H1 (cell line): ENCODE data around the gene NFIX. TPM values are rescaled to one million over a fixed set of nuclear protein-coding genes. Genes with fewer than 3 reads are reported as not detected.

Source experiments
- CTCF ChIA-PET: fragments of 300-600 bp; sonication (Branson Sonifier 250); formaldehyde crosslinking; loops from one replicate; lab custom pipeline; 2021; ENCODE audit not compliant: partially characterized antibody; lab: Charles Lee
- POLR2A ChIA-PET: fragments of 300-600 bp; sonication (Branson Sonifier 250); formaldehyde crosslinking; loops from one replicate; lab custom pipeline; 2021; ENCODE audit warnings: inconsistent platforms; ENCODE audit not compliant: partially characterized antibody; lab: Charles Lee
- DNase-seq, 2 experiments: peaks; one replicate each; pipeline versions ENCODE4 v3.0.0 to v3.0.0-alpha.2; 2010 to 2022; ENCODE audit warnings: low spot score in 2 of 2, low read depth in 1 of 2, mixed read lengths in 1 of 2
- FAIRE-seq: peaks from 2 replicates; lab custom pipeline; 2011; peaks lifted over from hg19 to GRCh38; lab: Jason Lieb, UNC
- H2AFZ ChIP-seq: 2 replicates; pipeline ENCODE4 v1.8.1; 2012; ENCODE audit warnings: low read length, inconsistent platforms
- H2AK5ac ChIP-seq: 2 replicates; pipeline ENCODE4 v1.6.1; 2013; ENCODE audit warnings: low read depth, low read length
- H2BK120ac ChIP-seq: replicated peaks from 2 replicates; pipeline ENCODE3; 2013; ENCODE audit warnings: low read depth, low read length, inconsistent platforms
- H2BK12ac ChIP-seq: 2 replicates; pipeline ENCODE4 v1.6.1; 2013; ENCODE audit warnings: low read depth, low read length
- H2BK15ac ChIP-seq: 2 replicates; pipeline ENCODE4 v1.6.1; 2013; ENCODE audit warnings: low read length
- H2BK20ac ChIP-seq: 2 replicates; pipeline ENCODE4 v1.6.1; 2013; ENCODE audit warnings: low read length
- H2BK5ac ChIP-seq: 2 replicates; pipeline ENCODE4 v1.6.1; 2013; ENCODE audit warnings: low read depth, low read length
- H3K14ac ChIP-seq: 2 replicates; pipeline ENCODE4 v1.6.1; 2013; ENCODE audit warnings: inconsistent platforms; ENCODE audit not compliant: insufficient read length
- H3K18ac ChIP-seq: 2 replicates; pipeline ENCODE4 v1.6.1; 2013; ENCODE audit warnings: low read length; ENCODE audit errors: extremely low read depth
- H3K23ac ChIP-seq: 2 replicates; pipeline ENCODE4 v1.6.1; 2013; ENCODE audit warnings: inconsistent platforms; ENCODE audit not compliant: insufficient read length
- H3K23me2 ChIP-seq: 2 replicates; pipeline ENCODE4 v1.6.1; 2013; ENCODE audit warnings: low read depth, low read length
- H3K27ac ChIP-seq: 2 replicates; pipeline ENCODE4 v1.6.1; 2011; ENCODE audit warnings: low read depth, low read length, inconsistent platforms
- H3K27me3 ChIP-seq, 4 experiments: replicated peaks in 1 of 4; 1 replicate in 1 of 4; 2 replicates in 3 of 4; pipeline versions ENCODE4 v1.6.1 to v1.8.1; 2011 to 2013; ENCODE audit warnings: low read length in 3 of 4, mild to moderate bottlenecking in 3 of 4, inconsistent platforms in 2 of 4, mixed read lengths in 2 of 4, moderate library complexity in 1 of 4; ENCODE audit not compliant: control insufficient read depth in 3 of 4, insufficient read depth in 3 of 4; ENCODE audit errors: extremely low read depth in 1 of 4
- H3K36me3 ChIP-seq, 4 experiments: 2 replicates each; pipeline versions ENCODE4 v1.6.1 to v1.8.1; 2011 to 2013; ENCODE audit warnings: mild to moderate bottlenecking in 4 of 4, low read length in 3 of 4, moderate library complexity in 2 of 4, control low read depth in 1 of 4, inconsistent platforms in 1 of 4; ENCODE audit not compliant: insufficient read depth in 4 of 4, control insufficient read depth in 2 of 4
- H3K4ac ChIP-seq: replicated peaks from 2 replicates; pipeline ENCODE3; 2013; ENCODE audit warnings: low read length, low read depth, mixed read lengths, inconsistent platforms; ENCODE audit not compliant: insufficient read length
- H3K4me1 ChIP-seq, 4 experiments: replicated peaks in 1 of 4; 1 replicate in 1 of 4; 2 replicates in 3 of 4; pipeline versions ENCODE4 v1.6.1 to v1.8.1; 2011 to 2013; ENCODE audit warnings: low read length in 3 of 4, inconsistent platforms in 2 of 4, mixed read lengths in 1 of 4; ENCODE audit not compliant: insufficient read depth in 4 of 4, control insufficient read depth in 3 of 4
- H3K4me2 ChIP-seq, 2 experiments: 2 replicates each; pipeline versions ENCODE4 v1.6.1 to v1.8.1; 2011 to 2013; ENCODE audit warnings: low read depth in 2 of 2, low read length in 2 of 2, control low read depth in 1 of 2, inconsistent platforms in 1 of 2, mild to moderate bottlenecking in 1 of 2; ENCODE audit not compliant: insufficient read depth in 1 of 2
- H3K4me3 ChIP-seq, 4 experiments: fragments of 200-600, 300-600 bp in 1 of 4; sonication (generic), shearing (Covaris generic), sonication (Bioruptor Twin) in 1 of 4; 2 replicates each; pipeline versions ENCODE4 v1.5.1 to v1.8.1; 2011 to 2016; ENCODE audit warnings: low read length in 4 of 4, low read depth in 3 of 4, control low read depth in 2 of 4, inconsistent platforms in 2 of 4, mild to moderate bottlenecking in 2 of 4, mixed read lengths in 1 of 4, moderate library complexity in 1 of 4; ENCODE audit not compliant: insufficient read depth in 2 of 4; ENCODE audit errors: extremely low read depth in 1 of 4
- H3K56ac ChIP-seq: replicated peaks from 2 replicates; pipeline ENCODE3; 2013; ENCODE audit warnings: low read depth, mild to moderate bottlenecking, mixed read lengths, low read length, inconsistent platforms; ENCODE audit not compliant: insufficient read length
- H3K79me1 ChIP-seq: 2 replicates; pipeline ENCODE4 v1.6.1; 2013; ENCODE audit warnings: low read depth, low read length, control low read depth
- H3K79me2 ChIP-seq, 2 experiments: 2 replicates each; pipeline versions ENCODE4 v1.6.1 to v1.8.1; 2012 to 2013; ENCODE audit warnings: low read length in 2 of 2, mild to moderate bottlenecking in 2 of 2, inconsistent platforms in 1 of 2; ENCODE audit not compliant: insufficient read depth in 2 of 2, control insufficient read depth in 1 of 2
- H3K9ac ChIP-seq, 4 experiments: replicated peaks in 1 of 4; 1 replicate in 1 of 4; 2 replicates in 3 of 4; pipeline versions ENCODE4 v1.6.1 to v1.8.1; 2011 to 2013; ENCODE audit warnings: low read depth in 3 of 4, low read length in 3 of 4, control low read depth in 2 of 4, mild to moderate bottlenecking in 2 of 4, moderate library complexity in 2 of 4, inconsistent platforms in 1 of 4; ENCODE audit errors: extremely low read depth in 1 of 4
- H3K9me3 ChIP-seq, 2 experiments: 2 replicates each; pipeline versions ENCODE4 v1.6.1 to v1.8.1; 2012 to 2013; ENCODE audit warnings: mild to moderate bottlenecking in 2 of 2, moderate library complexity in 2 of 2, control low read depth in 1 of 2, inconsistent platforms in 1 of 2, low read depth in 1 of 2, low read length in 1 of 2, mixed read lengths in 1 of 2; ENCODE audit not compliant: insufficient read depth in 2 of 2
- H4K20me1 ChIP-seq, 2 experiments: replicated peaks in 1 of 2; 2 replicates each; pipeline versions ENCODE3 to v1.8.1; 2011 to 2013; ENCODE audit warnings: inconsistent platforms in 2 of 2, low read length in 2 of 2, mild to moderate bottlenecking in 1 of 2; ENCODE audit not compliant: insufficient read depth in 2 of 2, control insufficient read depth in 1 of 2
- H4K5ac ChIP-seq: 2 replicates; pipeline ENCODE4 v1.6.1; 2013; ENCODE audit warnings: low read length, low read depth, mixed read lengths, inconsistent platforms; ENCODE audit not compliant: insufficient read length
- H4K8ac ChIP-seq: 2 replicates; pipeline ENCODE4 v1.8.0; 2013; ENCODE audit warnings: mild to moderate bottlenecking, moderate library complexity, low read length, inconsistent platforms; ENCODE audit not compliant: insufficient read depth; ENCODE audit errors: extremely low read depth
- H4K91ac ChIP-seq: replicated peaks from 2 replicates; pipeline ENCODE3; 2013; ENCODE audit warnings: low read length, mixed read lengths, inconsistent platforms; ENCODE audit not compliant: insufficient read length
- BACH1 ChIP-seq: IDR thresholded peaks from 2 replicates; pipeline ENCODE4 v1.6.1; 2012; ENCODE audit warnings: low read length, improper control_type of control experiment
- CHD1 ChIP-seq: IDR thresholded peaks from 2 replicates; pipeline ENCODE4 v1.6.1; 2012; ENCODE audit warnings: low read depth, low read length, improper control_type of control experiment
- EGR1 ChIP-seq: IDR thresholded peaks from 2 replicates; pipeline ENCODE4 v1.6.1; 2011; ENCODE audit warnings: low read depth, low read length, borderline replicate concordance
- EZH2 ChIP-seq: fragments of 200-600 bp; sonication (generic); IDR thresholded peaks from 2 replicates; pipeline ENCODE4 v1.7.1; 2012; ENCODE audit warnings: low read depth, mild to moderate bottlenecking, moderate library complexity, low read length, inconsistent platforms; ENCODE audit not compliant: severe bottlenecking
- FOSL1 ChIP-seq: IDR thresholded peaks from 2 replicates; pipeline ENCODE4 v1.6.1; 2011; ENCODE audit warnings: mild to moderate bottlenecking, low read depth, low read length, moderate library complexity; ENCODE audit not compliant: insufficient read depth
- JUND ChIP-seq: IDR thresholded peaks from 2 replicates; pipeline ENCODE4 v1.6.1; 2011; ENCODE audit warnings: mild to moderate bottlenecking, improper control_type of control experiment, low read length
- RAD21 ChIP-seq, 2 experiments: IDR thresholded peaks in 1 of 2; conservative IDR thresholded peaks in 1 of 2; 2 replicates each; pipeline ENCODE4 v1.6.1; 2011; ENCODE audit warnings: low read depth in 2 of 2, low read length in 2 of 2, improper control_type of control experiment in 1 of 2, inconsistent platforms in 1 of 2, mild to moderate bottlenecking in 1 of 2, moderate library complexity in 1 of 2
- RFX5 ChIP-seq: IDR thresholded peaks from 2 replicates; pipeline ENCODE4 v1.6.1; 2011; ENCODE audit warnings: low read depth, low read length, improper control_type of control experiment, borderline replicate concordance
- RNF2 ChIP-seq: fragments of 200-900, 300-1000 bp; sonication (generic); IDR thresholded peaks from 2 replicates; pipeline ENCODE4 v1.7.1; 2016; ENCODE audit warnings: borderline replicate concordance, low read depth, mild to moderate bottlenecking, antibody characterized with exemption, low read length; ENCODE audit not compliant: poor library complexity, severe bottlenecking; ENCODE audit errors: missing control alignments
- SRF ChIP-seq: IDR thresholded peaks from 2 replicates; pipeline ENCODE4 v1.6.1; 2011; ENCODE audit warnings: mild to moderate bottlenecking, low read depth, low read length, moderate library complexity
- YY1 ChIP-seq: IDR thresholded peaks from 2 replicates; pipeline ENCODE4 v1.6.1; 2011; ENCODE audit warnings: low read depth, mild to moderate bottlenecking, low read length
- WGBS, 2 experiments: shearing (Covaris generic) in 1 of 2; methylation state at CpG; one replicate each; pipeline versions ENCODE4 v1.1.6 to v1.1.7; 2013 to 2015; ENCODE audit warnings: low lambda C conversion rate in 2 of 2, mixed read lengths in 2 of 2, inconsistent platforms in 1 of 2, low coverage in 1 of 2, missing lambda C conversion rate in 1 of 2; ENCODE audit not compliant: insufficient replicate concordance in 2 of 2, insufficient coverage in 1 of 2, insufficient read length in 1 of 2; ENCODE audit errors: extremely low coverage in 1 of 2, missing lambda C conversion rate in 1 of 2; 5-methylcytosine and 5-hydroxymethylcytosine counted together
- polyA plus RNA-seq, 7 experiments: library from polyadenylated mRNA; depleted of rRNA in 3 of 7; stranded (reverse) in 5 of 7; unstranded in 2 of 7; fragments of >200 nt in 5 of 7; fragments of 200-250 nt in 2 of 7; gene quantifications; 1 replicate in 5 of 7; 2 replicates in 1 of 7; 4 replicates in 1 of 7; pipeline versions ENCODE4 v1.2.1 to v1.2.3, GENCODE V29; 2011 to 2013; ENCODE audit warnings: missing spikeins in 2 of 7, mixed read lengths in 2 of 7
- total RNA-seq: library from RNA; stranded (reverse); fragmentation: NEBNext Ultra II Directional; extraction: Animal tissue kit (Norgen Biotek cat#: 25700); gene quantifications from 2 replicates; pipeline ENCODE4 v1.2.1, GENCODE V29; 2021

NFIX gene
- total and polyA plus RNA-seq, 2 of the 8 experiments (the other 6 are each of a cell fraction or from before 2014, with no cell fraction given): 0.03 to 0.20 TPM

DNA sequence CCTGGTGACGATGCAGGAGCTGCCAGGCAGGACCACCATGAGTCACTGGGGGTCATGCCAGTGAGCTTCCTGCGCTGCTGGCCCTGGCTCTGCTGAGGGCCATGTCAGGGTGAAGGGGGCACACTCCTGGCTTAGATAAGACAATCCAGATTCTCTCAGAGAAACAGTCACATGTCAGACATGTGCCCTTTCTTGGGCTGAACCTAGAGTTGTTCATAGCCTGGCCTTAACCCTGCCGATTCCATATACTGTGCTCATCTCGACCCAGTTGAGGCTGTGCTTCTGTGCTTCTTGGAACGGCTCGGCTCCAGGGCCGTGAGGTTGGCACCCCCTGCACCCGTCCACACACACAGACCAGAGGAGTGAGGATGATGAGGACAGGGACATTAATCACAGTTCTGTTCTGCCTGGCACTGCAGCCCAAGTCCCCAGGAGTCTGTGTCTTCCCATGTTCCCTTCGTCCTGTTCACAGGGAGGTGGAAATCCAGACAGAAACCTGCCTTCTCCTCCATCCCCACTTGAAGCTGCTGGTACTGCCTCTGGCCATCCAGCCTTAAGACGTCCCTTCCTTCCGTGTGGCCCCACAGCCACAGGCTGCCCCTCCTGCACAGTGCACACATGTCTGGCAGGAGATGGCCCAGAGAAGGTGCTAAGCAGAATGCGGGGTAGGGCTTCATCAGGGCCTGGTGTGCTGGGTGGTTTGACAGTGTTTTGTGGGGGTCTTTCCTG is 57.3 kb downstream of the NFIX start:
- DNase-seq (no peak), FAIRE-seq (no peak)
- no peak overlapping the region for H3K23ac ChIP-seq
- H3K27ac ChIP-seq: no peak overlapping the region
- no peak overlapping the region for H2AFZ ChIP-seq
- no peak overlapping the region for H2BK15ac ChIP-seq
- ChIA-PET CTCF (interaction anchor here (0.7 to 48.8 kb wide), 7 partner anchors 2 to 75 kb away, joined by 3 to 1145 read pairs (median 153); no protein-coding TSS in a partner anchor), POLR2A (interaction anchor here (0.6 to 1.6 kb wide), 2 partner anchors 28 to 59 kb away, joined by 3 to 4 read pairs; no protein-coding TSS in a partner anchor)
- H3K27me3 ChIP-seq: peaks cover 83 to 100% (median 95%) of the 10 kb centered on the region in 4 experiments
- H3K14ac ChIP-seq: no peak overlapping the region
- 64% methylated on average over 12 of the region's 12 CpGs; no CpG with 5 or more reads in 1 of the 2 experiments for WGBS, 2 experiments
- H4K8ac ChIP-seq: peak overlapping the region; percentile 36; the same call in 1 of the 2 replicates
- no peak overlapping the region for H4K91ac ChIP-seq
- no peak overlapping the region for H3K4me3 ChIP-seq
- H3K56ac ChIP-seq: no peak overlapping the region
- H3K4me2 ChIP-seq: peak overlapping the region; percentile 48 to 53; a peak in 1 of 4 replicates
- H3K9ac ChIP-seq: no peak overlapping the region; a peak in 1 of 7 replicates
- H3K4ac ChIP-seq: peak overlapping the region; percentile 13
- no peaks in the 10 kb centered on the region for H3K9me3 ChIP-seq
- H2BK120ac ChIP-seq: no peak overlapping the region
- H2BK5ac ChIP-seq: no peak overlapping the region
- H4K20me1 ChIP-seq: peaks cover 18 to 24% of the 10 kb centered on the region in 2 experiments
- H3K4me1 ChIP-seq: peaks cover 7 to 42% (median 39%) of the 10 kb centered on the region in 4 experiments
- no peaks in the 10 kb centered on the region for H3K79me2 ChIP-seq
- H2AK5ac ChIP-seq: peak overlapping the region; percentile 60; the same call in 1 of the 2 replicates
- peak overlapping the region; percentile 53; the same call in 1 of the 2 replicates for H2BK12ac ChIP-seq
- peaks cover 6% of the 10 kb centered on the region; the same call in 1 of the 2 replicates for H3K23me2 ChIP-seq
- H3K79me1 ChIP-seq: no peaks in the 10 kb centered on the region
- no peaks in the 10 kb centered on the region for H3K36me3 ChIP-seq
- no peak overlapping the region for H4K5ac ChIP-seq
- H2BK20ac ChIP-seq: 0 out of 2 replicates have a peak overlapping the region, but pooled peaks have one; percentile 56
- H3K18ac ChIP-seq: peak overlapping the region; percentile 19
- TF ChIP-seq CHD1: no peak
- TF ChIP-seq RAD21 (IDR thresholded peaks at IDR 0.05 in 1 of 2, conservative IDR thresholded peaks at IDR 0.05 in 1 of 2; ENCODE audit: low read depth in 2 of 2, low read length in 2 of 2): no peak
- no peak for TF ChIP-seq YY1
- TF ChIP-seq RFX5: no peak
- TF ChIP-seq JUND: no peak
- no peak for TF ChIP-seq EGR1
- no peak for TF ChIP-seq FOSL1
- peak; percentile 18 for TF ChIP-seq EZH2
- TF ChIP-seq RNF2: peak; percentile 56
- TF ChIP-seq BACH1: no peak
- TF ChIP-seq SRF: no peak
